HL-60 (cell line): ENCODE results near the gene CTDP1.

ENCODE experiments used
- CTCF ChIP-seq: IDR thresholded peaks from one replicate; pipeline ENCODE4 v1.5.1; 2011; ENCODE audit warnings: low read length, control low read depth, inconsistent platforms; ENCODE audit not compliant: insufficient read depth
- POLR2AphosphoS5 ChIP-seq: IDR thresholded peaks from 2 replicates; pipeline ENCODE4 v1.6.1; 2012; ENCODE audit warnings: low read depth

- TF ChIP-seq POLR2AphosphoS5 (no peak), CTCF (no peak)
Measured at GRCh38 chr18:79738041-79738461, 58.4 kb downstream of the CTDP1 start.
